Caco-2 (cell line): ENCODE measurements around the gene DUSP6. TPM values are rescaled to one million over a fixed set of nuclear protein-coding genes. Genes with fewer than 3 reads are reported as not detected.
A peak's percentile ranks its signal among the peaks of the same experiment; 100 is the strongest.

Experiments used
- BruUV-seq: library from RNA; stranded (reverse); fragments of 400-500 nt; replicated peaks from 2 replicates; lab custom pipeline; 2021; lab: Mats Ljungman, UMichigan
- CTCF ChIA-PET: fragments of 300-600 bp; sonication (Branson Sonifier 250); formaldehyde crosslinking; loops from one replicate; lab custom pipeline; 2022; ENCODE audit warnings: antibody characterized with exemption; lab: Charles Lee
- POLR2A ChIA-PET: fragments of 300-600 bp; sonication (Branson Sonifier 250); formaldehyde crosslinking; loops from one replicate; lab custom pipeline; 2022; ENCODE audit warnings: antibody characterized with exemption; lab: Charles Lee
- DNase-seq, 2 experiments: peaks; one replicate each; pipeline versions ENCODE4 v3.0.0 to v3.0.0-alpha.2; 2020 to 2022
- H3K27me3 ChIP-seq: replicated peaks from 2 replicates; pipeline ENCODE4 v1.6.0; 2011; ENCODE audit warnings: low read length; ENCODE audit not compliant: control insufficient read depth, insufficient read depth
- H3K36me3 ChIP-seq: 2 replicates; pipeline ENCODE4 v1.5.1; 2011; ENCODE audit warnings: low read length; ENCODE audit not compliant: control insufficient read depth, insufficient read depth
- H3K4me1 ChIP-seq: fragments of 250-450 bp; sonication (Bioruptor Pico); 2 replicates; pipeline ENCODE4 v1.5.1; 2020; ENCODE audit warnings: mild to moderate bottlenecking
- H3K4me3 ChIP-seq: 2 replicates; pipeline ENCODE4 v1.5.1; 2011; ENCODE audit warnings: low read depth, mild to moderate bottlenecking, control low read depth, low read length
- H3K9me3 ChIP-seq: fragments of 250-450 bp; sonication (Bioruptor Pico); 2 replicates; pipeline ENCODE4 v1.5.1; 2020; ENCODE audit warnings: mild to moderate bottlenecking, moderate library complexity
- H3K27ac Mint-ChIP-seq: one replicate; pipeline ENCODE4 v1.8.0; 2022; ENCODE audit warnings: mixed read lengths; ENCODE audit not compliant: unreplicated experiment
- H3K27me3 Mint-ChIP-seq: one replicate; pipeline ENCODE4 v1.8.0; 2022; ENCODE audit warnings: mixed read lengths; ENCODE audit not compliant: insufficient read depth, unreplicated experiment
- H3K36me3 Mint-ChIP-seq: one replicate; pipeline ENCODE4 v1.8.0; 2022; ENCODE audit warnings: mild to moderate bottlenecking, mixed read lengths; ENCODE audit not compliant: insufficient read depth, unreplicated experiment
- H3K4me1 Mint-ChIP-seq: one replicate; pipeline ENCODE4 v1.8.0; 2022; ENCODE audit warnings: low read depth, mixed read lengths; ENCODE audit not compliant: unreplicated experiment
- H3K4me3 Mint-ChIP-seq: one replicate; pipeline ENCODE4 v1.8.0; 2022; ENCODE audit warnings: mild to moderate bottlenecking, moderate library complexity, mixed read lengths; ENCODE audit not compliant: unreplicated experiment
- H3K9me3 Mint-ChIP-seq: one replicate; pipeline ENCODE4 v1.8.0; 2022; ENCODE audit warnings: mixed read lengths; ENCODE audit not compliant: unreplicated experiment
- CTCF ChIP-seq, 2 experiments: fragments of 200-600 bp in 1 of 2; IDR thresholded peaks; 1 replicate in 1 of 2; 2 replicates in 1 of 2; pipeline versions ENCODE4 v1.5.1 to v1.8.0; 2011 to 2022; ENCODE audit warnings: antibody characterized with exemption in 1 of 2, control low read depth in 1 of 2, inconsistent platforms in 1 of 2, low read depth in 1 of 2, low read length in 1 of 2, mild to moderate bottlenecking in 1 of 2, moderate library complexity in 1 of 2; ENCODE audit not compliant: insufficient read depth in 1 of 2, severe bottlenecking in 1 of 2, unreplicated experiment in 1 of 2
- intact Hi-C: fragments of 100-400 bp; cut with micrococcal nuclease; formaldehyde crosslinking; loops from one replicate; pipeline ENCODE4 v1.10.0; 2022; ENCODE audit not compliant: unreplicated experiment
- total RNA-seq: library from RNA; stranded (reverse); gene quantifications from 2 replicates; pipeline ENCODE4 v1.2.3, GENCODE V29; 2022

DUSP6 gene
- total RNA-seq, 1 experiment from 2014 or later = 22.4 TPM

DNA sequence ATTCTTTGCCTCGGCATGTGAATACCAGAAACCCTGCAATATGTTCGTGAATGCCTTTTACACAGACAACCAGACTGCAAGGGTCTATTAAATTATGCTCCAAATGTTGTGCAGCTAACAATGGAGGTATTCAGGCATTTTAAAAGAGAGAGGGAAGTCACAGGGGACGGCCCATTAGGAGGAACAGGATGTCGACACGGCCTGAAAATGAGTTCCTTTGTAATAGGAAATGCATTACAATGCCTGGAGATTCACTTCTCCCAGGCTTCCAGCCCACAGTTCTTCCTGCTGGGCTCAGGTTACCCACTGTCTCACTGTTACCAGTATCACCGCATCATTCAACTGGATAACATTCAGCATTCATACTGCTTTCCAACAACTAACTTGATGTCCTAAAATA is 2.5 kb downstream of the DUSP6 start:
- Histone ChIP-seq H3K4me1 (no peaks in the 10 kb centered on the region), H3K9me3 (no peaks in the 10 kb centered on the region), H3K36me3 (no peaks in the 10 kb centered on the region), H3K4me3 (peak overlapping the region; percentile 71), H3K27me3 (no peaks in the 10 kb centered on the region)
- BruUV-seq = no TSS peak
- Mint-ChIP-seq H3K27ac (no peak overlapping the region), H3K36me3 (peaks cover 76% of the 10 kb centered on the region), H3K4me1 (peaks cover 15% of the 10 kb centered on the region), H3K9me3 (no peaks in the 10 kb centered on the region), H3K4me3 (peak overlapping the region; percentile 80), H3K27me3 (no peaks in the 10 kb centered on the region)
- ChIA-PET POLR2A (no interaction called here), CTCF (no interaction called here)
- TF ChIP-seq CTCF (IDR thresholded peaks at IDR 0.05; ENCODE audit: insufficient read depth in 1 of 2, low read depth in 1 of 2, low read length in 1 of 2, severe bottlenecking in 1 of 2, unreplicated experiment in 1 of 2) = no peak
- intact Hi-C loops = loop anchor here (5.0 to 10.0 kb wide), 3 partner anchors 42 to 425 kb away; partner anchors contain the start of gene ATP2B1
- DNase-seq = no peak

DNA sequence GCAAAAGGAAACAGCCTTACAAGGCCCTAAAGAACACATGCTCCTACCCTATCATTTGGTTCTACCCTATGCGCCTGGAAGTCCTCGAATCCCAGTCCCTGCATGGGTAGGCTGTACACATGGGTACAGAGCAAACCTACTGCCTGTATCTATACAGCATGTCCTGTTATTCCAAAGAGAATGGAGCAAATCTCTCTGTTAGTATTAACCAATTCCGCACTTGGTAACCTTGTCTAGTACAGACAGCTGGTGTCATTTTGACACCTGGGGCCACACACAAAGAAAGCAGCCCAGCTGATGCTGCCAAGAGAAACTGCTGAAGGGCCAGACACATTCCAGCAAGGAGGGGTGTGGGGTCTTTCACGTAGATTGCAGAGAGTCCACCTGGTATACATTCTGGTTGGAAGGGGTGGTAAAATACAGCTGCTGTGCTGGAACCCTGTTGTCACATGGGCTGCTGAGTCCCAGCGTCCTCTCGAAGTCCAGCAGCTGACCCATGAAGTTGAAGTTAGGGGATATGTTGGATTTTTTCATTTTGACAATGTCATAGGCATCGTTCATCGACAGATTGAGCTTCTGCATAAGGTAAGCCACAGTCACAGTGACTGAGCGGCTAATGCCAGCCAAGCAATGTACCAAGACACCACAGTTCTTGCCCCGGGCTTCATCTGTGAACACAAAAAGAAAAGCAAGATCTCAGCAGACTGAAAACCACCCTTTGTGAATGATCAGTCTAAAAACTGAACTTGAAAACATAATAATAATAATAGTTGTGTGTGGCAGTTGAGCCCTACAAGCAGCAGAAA is 3.2 kb downstream of the DUSP6 start:
- Histone ChIP-seq H3K36me3 (no peaks in the 10 kb centered on the region), H3K27me3 (no peaks in the 10 kb centered on the region), H3K4me1 (no peaks in the 10 kb centered on the region), H3K4me3 (peak overlapping the region; percentile 71), H3K9me3 (no peaks in the 10 kb centered on the region)
- peak overlapping the region; percentile 80 for H3K4me3 Mint-ChIP-seq
- no peaks in the 10 kb centered on the region for H3K9me3 Mint-ChIP-seq
- DNase-seq = no peak
- intact Hi-C loops = no loop called here
- H3K4me1 Mint-ChIP-seq = peaks cover 21% of the 10 kb centered on the region
- H3K36me3 Mint-ChIP-seq = peaks cover 68% of the 10 kb centered on the region
- no peak for TF ChIP-seq CTCF (IDR thresholded peaks at IDR 0.05; ENCODE audit: insufficient read depth in 1 of 2, low read depth in 1 of 2, low read length in 1 of 2, severe bottlenecking in 1 of 2, unreplicated experiment in 1 of 2)
- no peaks in the 10 kb centered on the region for H3K27me3 Mint-ChIP-seq
- no TSS peak for BruUV-seq
- ChIA-PET POLR2A (interaction anchor here (0.6 kb wide), 1 partner anchor 96 kb away, joined by 4 read pairs; no protein-coding TSS in a partner anchor), CTCF (no interaction called here)
- H3K27ac Mint-ChIP-seq = no peak overlapping the region

DNA sequence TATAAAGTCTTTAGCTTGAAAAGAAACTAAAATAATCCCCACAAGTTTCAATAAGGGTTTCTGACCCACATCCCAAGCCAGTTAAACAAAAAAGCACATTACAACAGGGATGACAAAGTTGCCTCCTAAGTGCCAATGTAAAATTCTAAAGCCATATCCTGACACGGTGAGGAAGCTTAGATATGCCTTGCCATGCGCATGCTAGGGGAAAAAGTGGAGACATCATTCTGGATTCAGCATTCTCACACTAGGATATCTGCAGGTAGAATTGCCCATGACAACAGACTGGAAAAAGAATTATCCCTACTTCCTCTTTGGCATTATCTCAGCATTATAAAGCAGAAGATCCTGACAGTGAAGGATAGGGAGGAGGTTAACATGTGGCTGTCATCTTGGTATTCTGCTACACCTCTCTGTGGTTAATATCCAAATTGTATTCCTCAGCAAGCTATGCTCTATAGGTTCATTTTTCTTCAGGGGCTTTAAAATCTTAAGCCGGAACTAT is 4.9 kb downstream of the DUSP6 start:
- no peaks in the 10 kb centered on the region for H3K36me3 ChIP-seq
- H3K4me3 Mint-ChIP-seq = no peak overlapping the region
- ChIA-PET POLR2A (no interaction called here), CTCF (no interaction called here)
- no peaks in the 10 kb centered on the region for H3K9me3 Mint-ChIP-seq
- intact Hi-C loops = no loop called here
- H3K36me3 Mint-ChIP-seq = peaks cover 52% of the 10 kb centered on the region
- H3K4me1 ChIP-seq = no peaks in the 10 kb centered on the region
- H3K4me1 Mint-ChIP-seq = peaks cover 30% of the 10 kb centered on the region
- DNase-seq = no peak
- H3K9me3 ChIP-seq = no peaks in the 10 kb centered on the region
- H3K27me3 ChIP-seq = no peaks in the 10 kb centered on the region
- H3K27me3 Mint-ChIP-seq = no peaks in the 10 kb centered on the region
- no TSS peak for BruUV-seq
- no peak overlapping the region for H3K4me3 ChIP-seq
- no peak for TF ChIP-seq CTCF (IDR thresholded peaks at IDR 0.05; ENCODE audit: insufficient read depth in 1 of 2, low read depth in 1 of 2, low read length in 1 of 2, severe bottlenecking in 1 of 2, unreplicated experiment in 1 of 2)
- H3K27ac Mint-ChIP-seq = no peak overlapping the region
